Measurements from ENCODE around the gene STAT2.
"Not testable (repeated sequence)": the region's sequence is repeated elsewhere in the genome, so short reads cannot be mapped to it uniquely, and the experiment has no call there.

Gene STAT2

GRCh38 chr12:56359851-56360767 is at the start of gene STAT2:
STAT2 (minus strand) TSS chr12:56360107; CDS start chr12:56356571, 3,536 bp downstream.
- DNase-seq, result peak; percentile 98 to 99

DNA sequence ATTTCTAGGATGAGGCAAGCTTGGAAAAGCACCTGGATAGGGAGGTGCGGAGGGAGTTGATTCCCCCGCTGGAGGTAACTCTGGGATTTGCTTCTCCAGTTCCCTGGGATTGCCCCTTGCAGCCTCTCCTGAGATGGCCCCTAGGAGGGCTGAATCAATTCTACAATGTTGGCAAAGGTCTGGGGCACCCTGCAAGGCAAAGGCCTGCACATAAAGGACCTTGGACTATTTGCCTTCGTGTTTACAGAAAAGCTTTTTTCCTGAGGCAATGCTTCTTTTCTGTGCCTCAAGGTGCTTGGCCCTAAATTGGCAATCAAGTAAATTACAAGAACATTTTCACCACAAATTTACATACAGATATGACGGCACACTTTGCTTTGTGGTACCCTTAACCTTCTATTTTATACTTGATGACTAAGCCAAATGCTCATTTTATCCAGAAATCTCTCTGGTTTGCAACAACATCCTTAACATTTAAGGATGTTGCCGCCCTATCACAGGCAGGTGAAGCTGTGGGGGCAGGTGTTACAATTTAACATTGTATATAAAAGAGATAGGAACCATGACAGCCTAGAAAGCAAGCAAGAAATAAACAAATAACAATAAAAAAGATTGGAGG is 49.0 kb upstream of the STAT2 start:
- DNase-seq, result no peak

DNA sequence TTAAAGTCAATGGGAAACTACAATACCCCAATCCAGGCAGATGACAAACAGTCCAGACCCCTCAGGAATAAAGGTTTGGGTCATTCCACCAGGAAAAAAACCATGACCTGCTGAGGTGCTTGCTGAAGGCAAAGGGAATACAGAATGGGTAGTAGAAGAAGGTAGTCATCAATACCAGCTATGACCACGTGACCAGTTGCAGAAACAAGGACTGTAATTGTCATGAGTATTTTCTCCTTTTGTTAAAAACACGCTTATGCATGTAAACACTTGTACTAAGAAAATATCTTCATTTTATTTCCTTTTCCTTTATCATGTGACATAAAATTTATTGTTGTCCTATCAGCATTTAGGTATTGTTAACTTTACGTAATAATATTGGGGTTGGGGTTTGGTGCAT is 44.3 kb upstream of the STAT2 start:
- not testable (repeated sequence) for DNase-seq

DNA sequence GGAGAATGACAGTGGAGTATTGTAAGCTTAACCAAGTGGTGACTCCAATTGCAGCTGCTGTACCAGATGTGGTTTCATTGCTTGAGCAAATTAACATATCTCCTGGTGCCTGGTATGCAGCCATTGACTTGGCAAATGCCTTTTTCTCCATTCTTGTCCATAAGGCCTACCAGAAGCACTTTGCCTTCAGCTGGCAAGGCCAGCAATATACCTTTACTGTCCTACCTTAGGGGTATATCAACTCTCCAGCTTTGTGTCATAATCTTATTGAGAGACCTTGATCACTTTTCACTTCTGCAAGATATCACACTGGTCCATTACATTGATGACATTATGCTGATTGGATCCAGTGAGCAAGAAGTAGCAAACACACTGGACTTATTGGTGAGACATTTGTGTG is 41.7 kb upstream of the STAT2 start:
- DNase-seq, result not testable (repeated sequence)

DNA sequence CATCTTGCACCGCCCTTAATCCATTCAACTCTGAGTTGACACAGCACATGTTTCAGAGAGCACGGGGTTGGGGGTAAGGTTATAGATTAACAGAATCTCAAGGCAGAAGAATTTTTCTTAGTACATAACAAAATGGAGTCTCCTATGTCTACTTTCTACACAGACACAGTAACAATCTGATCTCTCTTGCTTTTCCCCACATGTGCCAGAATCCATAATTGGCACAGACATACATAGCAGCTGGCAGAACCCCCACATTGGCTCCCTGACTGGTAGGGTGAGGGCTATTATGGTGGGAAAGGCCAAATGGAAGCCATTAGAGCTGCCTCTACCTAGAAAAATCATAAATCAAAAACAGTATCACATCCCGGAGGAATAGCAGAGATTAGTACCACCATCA is 41.2 kb upstream of the STAT2 start:
- DNase-seq, result not testable (repeated sequence)

GRCh38 chr12:56399466-56399865 is 39.6 kb upstream of the STAT2 start:
- DNase-seq, result not testable (repeated sequence)

DNA sequence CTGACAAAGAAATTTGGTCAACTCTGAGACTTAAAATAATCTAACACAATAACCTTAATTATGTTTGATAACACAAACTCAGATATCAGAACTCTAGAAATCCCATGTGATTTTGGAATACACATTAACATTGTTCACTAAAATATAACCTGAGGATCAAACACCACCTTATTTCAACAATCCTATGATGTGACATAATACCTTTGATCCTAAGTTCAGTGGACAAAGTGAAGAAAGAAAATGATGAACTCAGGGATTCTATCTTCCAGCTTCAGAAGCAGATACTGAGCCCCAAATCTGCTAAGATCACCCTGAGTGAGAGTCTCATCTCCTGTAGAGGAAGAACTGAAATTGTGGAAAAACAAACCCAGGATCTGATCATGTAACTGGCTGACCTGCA is 38.4 kb upstream of the STAT2 start:
- DNase-seq, result no peak

- DNase-seq, result no peak
These were observed 32.4 kb upstream of the STAT2 start for GRCh38 chr12:56392331-56392730.

GRCh38 chr12:56391721-56392120 is 31.8 kb upstream of the STAT2 start:
- DNase-seq, result no peak

DNA sequence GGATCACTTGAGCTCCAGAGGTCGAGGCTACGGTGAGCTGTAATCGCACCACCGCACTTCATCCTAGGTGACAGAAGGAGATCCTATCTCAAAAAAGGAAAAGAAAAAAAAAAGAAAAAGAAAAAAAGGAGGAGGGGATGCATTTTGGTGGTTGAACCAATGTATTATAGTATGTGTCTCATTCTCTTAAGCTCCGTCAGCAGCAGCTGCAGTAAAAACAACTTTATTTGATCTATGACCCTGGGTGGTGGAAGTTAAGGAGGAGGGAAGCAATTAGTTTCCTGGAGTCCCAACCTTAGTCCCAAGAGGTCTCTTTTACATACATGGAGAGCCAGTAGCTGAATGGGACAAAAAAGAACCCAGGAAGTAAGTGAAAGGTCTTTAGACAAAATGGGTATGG is 29.5 kb upstream of the STAT2 start:
- no peak for DNase-seq

GRCh38 chr12:56387152-56387736 is 27.3 kb upstream of the STAT2 start:
- DNase-seq, result no peak

GRCh38 chr12:56385873-56386272 is 26.0 kb upstream of the STAT2 start:
- no peak for DNase-seq

- no peak for DNase-seq
These were observed 22.7 kb upstream of the STAT2 start for GRCh38 chr12:56382611-56383010.

DNA sequence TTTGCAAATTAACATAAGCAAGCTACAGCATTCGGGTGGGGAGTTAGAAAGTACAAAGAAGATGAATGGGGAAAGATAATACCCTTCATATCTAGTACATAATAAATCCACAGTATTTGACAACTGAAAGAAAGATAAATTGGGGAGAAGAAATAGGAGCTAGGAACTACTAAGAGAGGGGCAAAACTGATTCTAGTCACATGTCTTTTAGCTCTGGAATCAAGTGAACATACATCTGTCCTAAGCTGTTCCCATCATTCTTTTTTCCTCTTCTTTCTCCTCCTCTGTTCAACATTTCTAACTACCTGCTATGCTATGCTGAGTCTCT is 18.0 kb upstream of the STAT2 start:
- no peak for DNase-seq

GRCh38 chr12:56377310-56377988 is 17.5 kb upstream of the STAT2 start:
- no peak for DNase-seq

DNA sequence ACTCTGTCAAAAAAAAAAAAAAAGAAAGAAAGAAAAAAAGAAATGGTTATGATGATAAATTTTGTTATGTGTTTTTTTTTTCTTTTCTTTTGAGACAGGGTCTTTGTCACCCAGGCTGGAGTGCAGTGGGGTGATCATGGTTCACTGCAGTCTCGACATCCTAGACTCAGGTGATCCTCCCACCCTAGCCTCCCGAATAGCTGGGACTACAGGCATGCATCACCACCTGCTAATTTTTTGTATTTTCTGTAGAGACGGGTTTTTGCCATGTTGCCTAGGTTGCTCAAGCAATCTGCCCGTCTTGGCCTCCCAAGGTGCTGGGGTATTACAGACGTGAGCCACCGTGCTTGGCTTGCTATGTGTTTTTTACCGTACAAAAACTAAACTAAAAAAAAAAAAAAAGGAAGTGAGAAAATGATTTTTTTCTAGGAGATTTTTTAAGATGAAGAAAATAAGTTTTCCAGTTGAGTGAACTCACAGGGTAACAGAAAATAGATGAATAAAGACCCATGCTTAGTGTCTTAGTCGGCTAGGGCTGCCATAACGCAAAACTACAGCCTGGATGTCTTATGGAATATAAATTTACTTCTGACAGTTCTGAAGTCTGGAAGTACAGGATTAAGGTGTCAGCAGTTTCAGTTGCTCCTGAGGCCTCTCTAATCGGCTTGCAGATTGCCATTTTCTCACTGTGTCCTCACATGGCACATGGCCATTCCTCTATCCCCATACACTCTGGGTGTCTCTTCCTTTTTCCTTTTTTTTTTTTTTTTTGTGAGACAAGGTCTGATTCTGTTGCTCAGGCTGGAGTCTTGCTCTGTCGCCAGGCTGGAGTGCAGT is 15.9 kb upstream of the STAT2 start:
- DNase-seq, result no peak

DNA sequence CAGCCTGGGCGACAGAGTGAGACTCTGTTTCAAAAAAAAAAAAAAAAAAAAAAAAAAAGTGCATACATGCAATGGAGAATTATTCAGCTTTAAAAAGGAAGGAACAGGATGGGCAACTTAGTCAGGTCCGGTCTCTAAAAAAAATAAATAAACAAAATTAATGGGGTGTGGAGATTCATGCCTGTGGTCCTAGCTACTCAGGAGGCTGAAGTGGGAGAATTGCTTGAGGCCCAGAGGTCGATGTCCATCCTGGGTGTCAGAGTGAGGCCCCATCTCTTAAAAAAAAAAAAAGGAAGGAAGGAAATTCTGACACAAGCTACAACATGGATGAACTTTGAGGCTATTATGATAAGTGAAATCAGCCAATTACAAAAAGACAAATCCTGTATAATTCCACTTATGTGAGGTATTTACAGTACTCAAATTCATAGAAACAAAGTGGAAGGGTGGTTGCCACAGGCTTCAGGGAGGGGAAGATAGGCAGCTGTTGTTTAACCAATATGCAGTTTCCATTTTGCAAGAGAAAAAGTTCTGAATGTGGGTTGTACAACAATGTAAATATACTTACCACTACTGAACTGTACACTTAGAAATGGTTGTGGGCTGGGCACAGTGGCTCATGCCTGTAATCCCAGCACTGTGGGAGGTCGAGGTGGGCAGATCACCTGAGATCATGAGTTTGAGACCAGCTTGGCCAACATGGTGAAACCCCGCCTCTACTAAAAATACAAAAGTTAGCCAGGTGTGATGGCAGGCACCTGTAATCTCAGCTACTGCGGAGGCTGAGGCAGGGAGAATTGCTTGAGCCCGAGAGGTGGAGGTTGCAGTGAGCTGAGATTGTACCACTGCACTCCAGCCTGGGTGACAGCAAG is 15.1 kb upstream of the STAT2 start:
- DNase-seq, result no peak

DNA sequence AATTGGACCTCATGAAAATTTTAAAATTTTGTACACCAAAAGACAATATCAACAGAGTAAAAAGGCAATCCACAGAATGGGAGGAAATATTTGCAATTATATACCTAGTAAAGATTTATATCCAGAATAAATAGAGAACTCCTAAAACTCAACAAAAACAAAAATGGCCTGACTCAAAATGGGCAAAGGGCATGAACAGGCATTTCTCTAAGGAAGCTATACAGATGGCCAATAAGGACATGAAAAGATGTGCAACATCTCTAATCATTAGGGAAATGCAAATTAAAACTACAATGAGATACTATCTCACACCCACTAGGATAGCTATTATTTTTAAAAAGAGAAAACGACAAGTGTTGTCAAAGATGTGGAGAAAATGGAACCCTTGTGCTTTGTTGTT is 13.6 kb upstream of the STAT2 start:
- DNase-seq, result no peak

DNA sequence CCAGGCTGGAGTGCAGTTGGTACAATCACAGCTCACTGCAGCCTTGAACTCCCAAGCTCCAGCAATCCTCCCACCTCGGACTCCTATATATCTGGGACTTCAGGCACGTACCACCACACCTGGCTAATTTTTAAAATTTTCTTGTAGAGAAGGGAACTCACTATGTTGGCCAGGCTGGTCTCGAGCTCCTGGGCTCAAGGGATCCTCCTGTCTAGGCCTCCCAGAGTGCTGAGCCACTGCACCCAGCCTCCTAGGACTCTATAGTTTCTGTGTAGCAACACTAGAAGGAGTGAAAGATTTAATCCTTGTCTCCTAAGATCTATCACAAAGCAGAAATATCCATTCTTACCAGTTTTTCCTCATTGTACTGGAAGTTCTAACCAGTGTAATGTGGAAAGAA is 7.0 kb upstream of the STAT2 start:
- DNase-seq, result no peak

GRCh38 chr12:56362130-56363059 is 2.5 kb upstream of the STAT2 start, which contains the start of gene APOF:
APOF (minus strand) TSS chr12:56362857; CDS start chr12:56362745, 112 bp downstream.
- DNase-seq, result no peak

All from activated CD4-positive, alpha-beta T cell treated with anti-CD3 and anti-CD28 coated beads for 4 hours (primary cell).